Endothelial cell (in vitro differentiated cells): ENCODE results near the gene PCDHGA2. TPM values are rescaled to one million over a fixed set of nuclear protein-coding genes. Genes with fewer than 3 reads are reported as not detected.
"Not testable (repeated sequence)": the region's sequence is repeated elsewhere in the genome, so short reads cannot be mapped to it uniquely, and the experiment has no call there.

Source experiments
- DNase-seq: peaks from one replicate; pipeline ENCODE4 v3.0.0; 2021; ENCODE audit warnings: low spot score
- H3K27ac Mint-ChIP-seq: one replicate; pipeline ENCODE4 v1.8.0; 2021; ENCODE audit warnings: mixed read lengths, inconsistent platforms; ENCODE audit not compliant: unreplicated experiment
- H3K27me3 Mint-ChIP-seq: one replicate; pipeline ENCODE4 v1.8.0; 2021; ENCODE audit warnings: mild to moderate bottlenecking, moderate library complexity, mixed read lengths, inconsistent platforms; ENCODE audit not compliant: unreplicated experiment
- H3K36me3 Mint-ChIP-seq: one replicate; pipeline ENCODE4 v1.8.0; 2021; ENCODE audit warnings: mild to moderate bottlenecking, low read depth, mixed read lengths, inconsistent platforms; ENCODE audit not compliant: unreplicated experiment
- H3K4me1 Mint-ChIP-seq: one replicate; pipeline ENCODE4 v1.8.0; 2021; ENCODE audit warnings: mild to moderate bottlenecking, mixed read lengths, inconsistent platforms; ENCODE audit not compliant: unreplicated experiment
- H3K4me3 Mint-ChIP-seq: one replicate; pipeline ENCODE4 v1.8.0; 2021; ENCODE audit warnings: mild to moderate bottlenecking, mixed read lengths, inconsistent platforms; ENCODE audit not compliant: unreplicated experiment
- H3K9me3 Mint-ChIP-seq: one replicate; pipeline ENCODE4 v1.8.0; 2021; ENCODE audit warnings: mixed read lengths, inconsistent platforms; ENCODE audit not compliant: unreplicated experiment
- total RNA-seq: library from RNA; stranded (reverse); fragmentation: NEBNext Ultra II Directional; extraction: Animal tissue kit (Norgen Biotek cat#: 25700); gene quantifications from one replicate; pipeline ENCODE4 v1.2.1, GENCODE V29; 2021; ENCODE audit not compliant: unreplicated experiment
- TF ChIP-seq, protein P1 (sequence below): fragments of 200-600 bp; sonication (generic); IDR thresholded peaks from one replicate; pipeline ENCODE4 v1.5.0; 2021; ENCODE audit warnings: antibody characterized with exemption; ENCODE audit not compliant: unreplicated experiment

The PCDHGA2 gene
- total RNA-seq, 1 donor from 2014 or later, result 1.6 TPM

DNA sequence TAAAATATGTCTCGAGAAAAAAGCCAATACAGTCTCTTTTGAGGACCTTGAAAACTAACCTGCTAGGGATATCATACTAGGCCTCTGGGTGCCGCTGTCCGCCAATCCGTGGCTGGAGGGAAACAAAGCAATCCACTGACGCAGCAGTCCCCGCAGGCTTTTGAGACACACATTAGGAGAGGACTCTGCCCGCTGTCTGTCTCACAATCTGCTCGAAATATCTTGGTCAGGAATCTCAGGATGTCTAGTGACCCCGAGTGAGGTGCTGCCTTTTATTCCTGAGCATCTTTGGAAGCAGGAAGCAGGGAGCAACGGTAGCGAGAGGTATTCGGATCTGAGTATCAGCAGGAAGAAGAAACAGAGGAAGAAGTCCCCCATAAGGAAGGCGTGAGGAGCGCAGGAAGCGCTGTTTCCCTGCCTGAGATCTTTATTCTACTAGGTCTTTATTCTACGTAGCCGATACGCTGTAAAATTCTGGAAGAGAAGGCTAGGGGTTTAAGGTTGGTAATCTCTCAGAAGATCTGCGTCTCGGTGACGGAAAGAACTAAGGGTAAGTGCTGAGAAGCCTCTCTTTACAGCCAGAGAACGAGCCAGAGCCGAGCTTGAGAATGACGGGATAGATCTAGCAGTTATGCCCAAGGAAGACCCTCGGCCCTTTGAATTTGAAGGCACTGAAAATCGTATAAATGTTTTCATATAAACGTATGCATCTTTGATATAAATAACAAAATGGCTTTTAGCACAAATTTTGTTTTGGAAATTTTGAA lies 12.3 kb upstream of the PCDHGA2 start:
- peak overlapping the region; percentile 92 for H3K27ac Mint-ChIP-seq

DNA sequence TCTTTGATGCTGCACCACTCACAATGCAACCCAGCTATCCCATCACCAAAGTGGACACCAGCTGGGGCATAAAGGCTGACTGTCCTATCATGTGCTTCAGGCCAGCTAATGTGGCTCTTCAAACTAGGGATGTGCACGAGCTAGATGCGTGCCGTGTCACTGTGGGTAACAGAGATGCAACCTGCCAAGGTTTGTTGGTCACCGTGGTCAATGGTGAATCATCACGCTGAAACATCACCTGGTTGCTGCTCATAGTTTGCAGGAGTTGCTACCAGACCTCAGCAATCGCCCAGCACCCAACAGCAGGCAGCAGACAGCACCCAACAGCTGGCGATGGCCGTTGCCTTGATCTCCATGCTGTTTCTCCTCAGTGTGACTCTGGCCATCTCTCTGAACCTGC lies 10.3 kb upstream of the PCDHGA2 start:
- no peak overlapping the region for H3K4me3 Mint-ChIP-seq

More for the DNA sequence above, 12.3 kb upstream of the PCDHGA2 start:
- peaks cover 17% of the 10 kb centered on the region for H3K9me3 Mint-ChIP-seq
- peak; percentile 58 for DNase-seq
- peaks cover 18% of the 10 kb centered on the region for H3K36me3 Mint-ChIP-seq
- peaks cover 8% of the 10 kb centered on the region for H3K27me3 Mint-ChIP-seq
- TF ChIP-seq, protein P1, sequence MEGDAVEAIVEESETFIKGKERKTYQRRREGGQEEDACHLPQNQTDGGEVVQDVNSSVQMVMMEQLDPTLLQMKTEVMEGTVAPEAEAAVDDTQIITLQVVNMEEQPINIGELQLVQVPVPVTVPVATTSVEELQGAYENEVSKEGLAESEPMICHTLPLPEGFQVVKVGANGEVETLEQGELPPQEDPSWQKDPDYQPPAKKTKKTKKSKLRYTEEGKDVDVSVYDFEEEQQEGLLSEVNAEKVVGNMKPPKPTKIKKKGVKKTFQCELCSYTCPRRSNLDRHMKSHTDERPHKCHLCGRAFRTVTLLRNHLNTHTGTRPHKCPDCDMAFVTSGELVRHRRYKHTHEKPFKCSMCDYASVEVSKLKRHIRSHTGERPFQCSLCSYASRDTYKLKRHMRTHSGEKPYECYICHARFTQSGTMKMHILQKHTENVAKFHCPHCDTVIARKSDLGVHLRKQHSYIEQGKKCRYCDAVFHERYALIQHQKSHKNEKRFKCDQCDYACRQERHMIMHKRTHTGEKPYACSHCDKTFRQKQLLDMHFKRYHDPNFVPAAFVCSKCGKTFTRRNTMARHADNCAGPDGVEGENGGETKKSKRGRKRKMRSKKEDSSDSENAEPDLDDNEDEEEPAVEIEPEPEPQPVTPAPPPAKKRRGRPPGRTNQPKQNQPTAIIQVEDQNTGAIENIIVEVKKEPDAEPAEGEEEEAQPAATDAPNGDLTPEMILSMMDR, result no peak
- H3K4me1 Mint-ChIP-seq, result no peaks in the 10 kb centered on the region
- H3K4me3 Mint-ChIP-seq, result peak overlapping the region; percentile 81

GRCh38 chr5:141330299-141331080 lies 8.1 kb upstream of the PCDHGA2 start, which contains the start of gene PCDHGA1:
Gene PCDHGA1 (plus strand): TSS chr5:141330514.
- Mint-ChIP-seq H3K4me3 (peak within 1 kb of the TSS; percentile 51), H3K36me3 (peaks cover 31% of the 10 kb centered on the region), H3K27me3 (peaks cover 9% of the 10 kb centered on the region), H3K9me3 (peaks cover 10% of the 10 kb centered on the region), H3K4me1 (no peaks in the 10 kb centered on the region), H3K27ac (no peak within 1 kb of the TSS)
- DNase-seq, result peak; percentile 25
- TF ChIP-seq, protein P1, result peak; percentile 37

More for the DNA sequence above, 10.3 kb upstream of the PCDHGA2 start:
- Mint-ChIP-seq H3K9me3 (peaks cover 6% of the 10 kb centered on the region), H3K27ac (no peak overlapping the region), H3K4me1 (no peaks in the 10 kb centered on the region), H3K27me3 (peaks cover 8% of the 10 kb centered on the region), H3K36me3 (peaks cover 28% of the 10 kb centered on the region)
- TF ChIP-seq, protein P1, result no peak
- no peak for DNase-seq

DNA sequence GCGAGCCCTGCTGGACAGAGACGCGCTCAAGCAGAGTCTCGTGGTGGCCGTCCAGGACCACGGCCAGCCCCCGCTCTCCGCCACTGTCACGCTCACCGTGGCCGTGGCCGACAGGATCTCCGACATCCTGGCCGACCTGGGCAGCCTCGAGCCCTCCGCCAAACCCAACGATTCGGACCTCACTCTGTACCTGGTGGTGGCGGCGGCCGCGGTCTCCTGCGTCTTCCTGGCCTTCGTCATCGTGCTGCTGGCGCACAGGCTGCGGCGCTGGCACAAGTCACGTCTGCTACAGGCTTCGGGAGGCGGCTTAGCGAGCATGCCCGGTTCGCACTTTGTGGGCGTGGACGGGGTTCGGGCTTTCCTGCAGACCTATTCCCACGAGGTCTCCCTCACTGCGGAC lies 6.0 kb upstream of the PCDHGA2 start:
- H3K27ac Mint-ChIP-seq, H3K27me3 Mint-ChIP-seq, DNase-seq, H3K4me1 Mint-ChIP-seq, H3K4me3 Mint-ChIP-seq: not testable (repeated sequence)
- H3K9me3 Mint-ChIP-seq, result peaks cover 10% of the 10 kb centered on the region
- peaks cover 21% of the 10 kb centered on the region for H3K36me3 Mint-ChIP-seq

DNA sequence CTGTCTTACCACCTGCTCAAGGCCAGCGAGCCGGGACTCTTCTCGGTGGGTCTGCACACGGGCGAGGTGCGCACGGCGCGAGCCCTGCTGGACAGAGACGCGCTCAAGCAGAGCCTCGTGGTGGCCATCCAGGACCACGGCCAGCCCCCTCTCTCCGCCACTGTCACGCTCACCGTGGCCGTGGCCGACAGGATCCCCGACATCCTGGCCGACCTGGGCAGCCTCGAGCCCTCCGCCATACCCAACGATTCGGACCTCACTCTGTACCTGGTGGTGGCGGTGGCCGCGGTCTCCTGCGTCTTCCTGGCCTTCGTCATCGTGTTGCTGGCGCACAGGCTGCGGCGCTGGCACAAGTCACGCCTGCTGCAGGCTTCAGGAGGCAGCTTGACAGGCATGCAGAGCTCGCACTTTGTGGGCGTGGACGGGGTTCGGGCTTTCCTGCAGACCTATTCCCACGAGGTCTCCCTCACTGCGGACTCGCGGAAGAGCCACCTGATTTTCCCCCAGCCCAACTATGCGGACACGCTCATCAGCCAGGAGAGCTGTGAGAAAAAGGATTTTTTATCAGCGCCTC lies 2.3 kb downstream of the PCDHGA2 start:
- H3K4me1 Mint-ChIP-seq, DNase-seq, H3K27ac Mint-ChIP-seq, H3K27me3 Mint-ChIP-seq, H3K4me3 Mint-ChIP-seq: not testable (repeated sequence)
- Mint-ChIP-seq H3K9me3 (peaks cover 38% of the 10 kb centered on the region), H3K36me3 (peaks cover 35% of the 10 kb centered on the region)
